ENCODE data around the gene C15orf62. TPM values are rescaled to one million over a fixed set of nuclear protein-coding genes. Genes with fewer than 3 reads are reported as not detected.

The C15orf62 gene
- total RNA-seq, 1 donor from 2014 or later, result 0.44 TPM

- no peaks in the 10 kb centered on the region for H3K9me3 Mint-ChIP-seq
- H3K36me3 Mint-ChIP-seq (ENCODE audit: low read depth), result no peaks in the 10 kb centered on the region
- no peak for DNase-seq (ENCODE audit: low read depth, low spot score)
- H3K4me1 Mint-ChIP-seq, result peaks cover 24% of the 10 kb centered on the region
- H3K4me3 Mint-ChIP-seq, result peak overlapping the region; percentile 86
- TF ChIP-seq, protein P1, sequence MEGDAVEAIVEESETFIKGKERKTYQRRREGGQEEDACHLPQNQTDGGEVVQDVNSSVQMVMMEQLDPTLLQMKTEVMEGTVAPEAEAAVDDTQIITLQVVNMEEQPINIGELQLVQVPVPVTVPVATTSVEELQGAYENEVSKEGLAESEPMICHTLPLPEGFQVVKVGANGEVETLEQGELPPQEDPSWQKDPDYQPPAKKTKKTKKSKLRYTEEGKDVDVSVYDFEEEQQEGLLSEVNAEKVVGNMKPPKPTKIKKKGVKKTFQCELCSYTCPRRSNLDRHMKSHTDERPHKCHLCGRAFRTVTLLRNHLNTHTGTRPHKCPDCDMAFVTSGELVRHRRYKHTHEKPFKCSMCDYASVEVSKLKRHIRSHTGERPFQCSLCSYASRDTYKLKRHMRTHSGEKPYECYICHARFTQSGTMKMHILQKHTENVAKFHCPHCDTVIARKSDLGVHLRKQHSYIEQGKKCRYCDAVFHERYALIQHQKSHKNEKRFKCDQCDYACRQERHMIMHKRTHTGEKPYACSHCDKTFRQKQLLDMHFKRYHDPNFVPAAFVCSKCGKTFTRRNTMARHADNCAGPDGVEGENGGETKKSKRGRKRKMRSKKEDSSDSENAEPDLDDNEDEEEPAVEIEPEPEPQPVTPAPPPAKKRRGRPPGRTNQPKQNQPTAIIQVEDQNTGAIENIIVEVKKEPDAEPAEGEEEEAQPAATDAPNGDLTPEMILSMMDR (conservative IDR thresholded peaks at IDR 0.05), result no peak
- H3K27me3 Mint-ChIP-seq (ENCODE audit: low read depth), result peaks cover 32% of the 10 kb centered on the region
- no peak overlapping the region for H3K27ac Mint-ChIP-seq (ENCODE audit: unreplicated experiment)
Observed at GRCh38 chr15:40764629-40765103, 5.1 kb upstream of the C15orf62 start.

- TF ChIP-seq, protein P1 (conservative IDR thresholded peaks at IDR 0.05), result no peak
- peaks cover 32% of the 10 kb centered on the region for H3K27me3 Mint-ChIP-seq (ENCODE audit: low read depth)
- no peaks in the 10 kb centered on the region for H3K36me3 Mint-ChIP-seq (ENCODE audit: low read depth)
- no peak overlapping the region for H3K27ac Mint-ChIP-seq (ENCODE audit: unreplicated experiment)
- no peaks in the 10 kb centered on the region for H3K9me3 Mint-ChIP-seq
- H3K4me3 Mint-ChIP-seq, result peak overlapping the region; percentile 59
- DNase-seq (ENCODE audit: low read depth, low spot score), result no peak
- peaks cover 17% of the 10 kb centered on the region for H3K4me1 Mint-ChIP-seq
Observed at GRCh38 chr15:40766194-40766815, 3.5 kb upstream of the C15orf62 start.

- DNase-seq (ENCODE audit: low read depth, low spot score), result no peak
- Mint-ChIP-seq H3K4me3 (no peak overlapping the region), H3K9me3 (no peaks in the 10 kb centered on the region), H3K36me3 (ENCODE audit: low read depth) (no peaks in the 10 kb centered on the region), H3K27me3 (ENCODE audit: low read depth) (peaks cover 32% of the 10 kb centered on the region), H3K27ac (ENCODE audit: unreplicated experiment) (no peak overlapping the region), H3K4me1 (peaks cover 17% of the 10 kb centered on the region)
- TF ChIP-seq, protein P1 (conservative IDR thresholded peaks at IDR 0.05), result no peak
Observed at GRCh38 chr15:40766906-40767837, 2.6 kb upstream of the C15orf62 start.

DNA sequence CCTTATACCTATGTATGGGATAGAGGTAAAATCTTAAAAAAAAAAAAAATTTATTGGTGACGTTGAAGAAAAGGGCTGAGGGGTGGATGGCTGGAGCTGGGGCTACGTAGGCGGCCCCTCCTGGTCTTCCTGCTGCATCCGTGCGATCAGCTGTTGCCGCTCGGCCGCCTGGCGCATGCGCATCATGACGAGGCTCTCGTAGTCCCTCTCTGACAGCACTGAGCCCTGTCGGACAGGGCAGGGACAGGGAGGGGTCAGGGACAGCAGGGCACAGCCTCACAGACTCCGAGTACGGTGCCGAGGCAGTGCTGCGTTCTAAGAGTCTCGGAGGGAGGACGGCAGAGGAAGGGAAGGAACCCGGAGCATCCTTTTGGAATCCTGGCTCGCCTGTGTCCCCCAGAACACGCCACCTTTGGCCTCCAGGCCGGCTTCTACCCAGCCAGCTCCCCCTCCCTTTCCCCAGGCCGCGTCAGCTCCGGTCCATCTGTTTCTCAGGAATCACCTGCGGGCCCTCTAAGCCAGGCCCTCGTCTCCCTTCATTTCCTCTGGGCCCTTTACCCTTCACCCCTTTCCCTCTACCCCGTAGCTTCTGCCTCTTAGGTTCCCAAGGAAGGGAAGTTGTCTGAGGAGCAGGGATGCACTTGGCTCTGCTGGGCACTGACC, 1.8 kb upstream of the C15orf62 start:
- no peak for DNase-seq (ENCODE audit: low read depth, low spot score)
- no peak overlapping the region for H3K27ac Mint-ChIP-seq (ENCODE audit: unreplicated experiment)
- H3K9me3 Mint-ChIP-seq, result no peaks in the 10 kb centered on the region
- peaks cover 17% of the 10 kb centered on the region for H3K4me1 Mint-ChIP-seq
- TF ChIP-seq, protein P1 (conservative IDR thresholded peaks at IDR 0.05), result no peak
- H3K4me3 Mint-ChIP-seq, result peak overlapping the region; percentile 23
- no peaks in the 10 kb centered on the region for H3K36me3 Mint-ChIP-seq (ENCODE audit: low read depth)
- H3K27me3 Mint-ChIP-seq (ENCODE audit: low read depth), result peaks cover 26% of the 10 kb centered on the region

GRCh38 chr15:40768521-40769273, 1.1 kb upstream of the C15orf62 start:
- no peaks in the 10 kb centered on the region for H3K9me3 Mint-ChIP-seq
- peak overlapping the region; percentile 23 for H3K4me3 Mint-ChIP-seq
- TF ChIP-seq, protein P1 (conservative IDR thresholded peaks at IDR 0.05), result no peak
- H3K27me3 Mint-ChIP-seq (ENCODE audit: low read depth), result peaks cover 20% of the 10 kb centered on the region
- DNase-seq (ENCODE audit: low read depth, low spot score), result no peak
- H3K4me1 Mint-ChIP-seq, result peaks cover 12% of the 10 kb centered on the region
- H3K27ac Mint-ChIP-seq (ENCODE audit: unreplicated experiment), result peak overlapping the region; percentile 83
- no peaks in the 10 kb centered on the region for H3K36me3 Mint-ChIP-seq (ENCODE audit: low read depth)

Data from neural crest cell (in vitro differentiated cells).